Fibroblast of skin of left quadriceps (primary cell): ENCODE results near the gene LEF1.
"Not testable (repeated sequence)": the region's sequence is repeated elsewhere in the genome, so short reads cannot be mapped to it uniquely, and the experiment has no call there.

Experiments
- DNase-seq, 2 experiments: peaks; one replicate each; pipeline ENCODE4 v3.0.0-alpha.2; 2013; ENCODE audit warnings: low read depth in 2 of 2

LEF1 gene

DNA sequence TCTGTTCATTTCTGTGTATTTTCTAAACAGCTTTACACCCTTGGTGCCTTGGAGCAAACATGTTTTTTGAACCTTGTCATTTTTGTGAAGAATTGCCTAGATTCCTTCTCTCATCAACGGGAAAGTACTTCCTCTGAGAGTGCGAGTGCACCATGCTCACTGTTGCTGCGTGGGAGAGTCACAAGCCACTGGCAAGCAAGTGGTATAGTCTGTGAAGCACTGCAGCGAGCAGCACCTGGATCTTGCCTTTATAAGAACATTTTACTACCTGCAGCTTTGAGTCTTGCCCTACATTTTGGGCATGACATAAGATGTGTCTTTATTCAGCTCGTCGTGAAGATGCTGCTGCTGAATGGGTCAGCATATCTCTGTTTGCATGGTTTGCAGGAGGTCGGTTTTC lies 134.2 kb downstream of the LEF1 start:
- no peak for DNase-seq

GRCh38 chr4:108033348-108033747 lies 135.4 kb downstream of the LEF1 start:
- DNase-seq: no peak

- DNase-seq: no peak
Measured at GRCh38 chr4:108031427-108032083, 137.2 kb downstream of the LEF1 start.

DNA sequence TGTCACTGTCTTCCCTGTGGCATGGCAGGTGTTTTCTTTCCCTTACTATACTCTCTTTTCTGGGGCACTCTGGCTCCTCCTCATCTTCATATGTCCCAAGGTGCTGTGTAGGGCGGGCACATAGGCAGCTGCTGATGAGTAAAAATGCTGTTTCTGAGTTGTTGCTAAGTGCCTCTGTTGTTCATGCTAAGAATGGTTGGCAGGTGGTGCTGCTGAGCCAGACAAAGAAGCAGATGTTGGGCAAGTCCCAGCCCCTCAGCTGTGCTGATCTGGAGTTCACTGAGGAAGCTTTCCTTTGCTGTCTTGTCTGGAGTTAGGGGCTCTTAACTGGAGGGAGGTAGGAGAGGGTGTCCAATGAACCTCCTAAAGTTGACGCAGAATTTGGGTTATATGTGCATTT lies 138.4 kb downstream of the LEF1 start:
- DNase-seq: no peak

GRCh38 chr4:108029731-108030130 lies 139.0 kb downstream of the LEF1 start:
- DNase-seq: no peak

DNA sequence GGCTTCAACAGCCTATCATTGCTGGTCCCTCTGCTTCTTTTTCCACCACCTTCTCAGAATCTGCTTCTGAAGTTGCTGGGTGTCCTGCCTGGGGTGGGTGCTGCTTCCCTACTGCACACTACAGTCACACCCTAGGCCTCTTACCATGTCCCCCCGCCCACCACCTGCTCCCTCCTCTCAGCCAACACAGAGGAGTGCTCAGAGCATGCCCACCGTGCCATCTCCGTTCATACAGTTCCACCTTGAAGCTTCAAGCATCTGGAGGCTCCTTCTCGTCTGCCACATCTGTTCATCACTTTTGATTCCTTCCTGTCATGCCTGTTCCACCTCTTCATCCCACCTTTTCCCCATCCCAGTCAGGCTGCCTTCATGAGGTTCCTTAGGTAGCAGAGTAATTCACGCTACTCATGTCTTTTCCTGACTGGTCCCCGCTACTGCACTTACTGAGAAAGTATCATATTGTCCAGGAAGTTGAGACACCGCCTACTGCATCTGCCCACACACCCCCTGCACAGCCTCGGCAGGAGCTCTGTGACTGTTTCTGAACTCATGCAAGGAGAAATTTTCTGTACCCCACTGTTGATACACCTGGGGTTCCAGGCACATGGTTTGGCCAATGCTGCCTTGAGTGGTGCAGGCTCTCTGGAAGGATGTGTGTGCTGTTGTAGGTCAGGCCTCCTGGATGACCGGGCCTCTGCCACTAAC lies 139.6 kb downstream of the LEF1 start:
- no peak for DNase-seq

GRCh38 chr4:108024878-108025165 lies 143.9 kb downstream of the LEF1 start:
- no peak for DNase-seq

GRCh38 chr4:108024085-108024877 lies 144.5 kb downstream of the LEF1 start:
- DNase-seq: no peak

DNA sequence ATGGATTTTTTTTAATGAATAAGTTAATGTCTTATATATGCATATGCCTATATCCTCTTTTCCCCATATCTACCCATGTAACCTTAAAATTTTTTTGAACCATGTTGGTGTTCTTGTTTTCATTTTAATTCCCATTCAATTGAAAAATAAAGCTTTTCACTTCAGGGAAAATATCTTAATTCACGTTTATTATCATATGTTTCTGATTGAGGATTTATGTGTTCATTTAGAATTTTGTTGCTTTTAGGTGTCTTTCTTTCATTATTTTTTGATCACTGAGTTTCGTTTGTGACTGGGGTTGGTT lies 149.9 kb downstream of the LEF1 start:
- no peak for DNase-seq

- DNase-seq: peak; percentile 53
Measured at GRCh38 chr4:108018040-108018883, 150.5 kb downstream of the LEF1 start.

- no peak for DNase-seq
Measured at GRCh38 chr4:108013955-108014354, 154.8 kb downstream of the LEF1 start.

DNA sequence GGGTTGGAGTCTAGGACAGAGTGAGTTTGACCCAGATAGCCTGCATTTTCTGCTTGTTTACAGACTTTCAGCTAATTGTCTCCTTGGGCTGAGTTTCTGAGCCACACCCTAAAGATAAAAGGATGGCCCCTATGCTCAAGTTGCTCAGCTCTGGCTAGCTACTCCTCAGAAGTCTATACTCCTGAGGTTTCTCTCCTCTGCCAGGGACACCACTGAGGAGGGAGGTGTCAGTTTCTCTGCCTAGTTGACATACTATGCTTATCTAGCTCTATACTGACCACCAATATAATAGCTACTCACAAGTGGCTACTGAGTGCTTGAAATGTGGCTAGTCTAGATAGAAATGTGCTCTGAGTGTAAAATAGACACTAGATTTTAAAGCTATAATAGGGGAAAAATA lies 155.4 kb downstream of the LEF1 start:
- DNase-seq: no peak

GRCh38 chr4:108012382-108012781 lies 156.3 kb downstream of the LEF1 start:
- DNase-seq: not testable (repeated sequence)

- DNase-seq: peak; percentile 56
Measured at GRCh38 chr4:108010167-108010566, 158.6 kb downstream of the LEF1 start.

- no peak for DNase-seq
Measured at GRCh38 chr4:108008721-108009120, 160.0 kb downstream of the LEF1 start.

- DNase-seq: no peak
Measured at GRCh38 chr4:108007984-108008383, 160.7 kb downstream of the LEF1 start.

DNA sequence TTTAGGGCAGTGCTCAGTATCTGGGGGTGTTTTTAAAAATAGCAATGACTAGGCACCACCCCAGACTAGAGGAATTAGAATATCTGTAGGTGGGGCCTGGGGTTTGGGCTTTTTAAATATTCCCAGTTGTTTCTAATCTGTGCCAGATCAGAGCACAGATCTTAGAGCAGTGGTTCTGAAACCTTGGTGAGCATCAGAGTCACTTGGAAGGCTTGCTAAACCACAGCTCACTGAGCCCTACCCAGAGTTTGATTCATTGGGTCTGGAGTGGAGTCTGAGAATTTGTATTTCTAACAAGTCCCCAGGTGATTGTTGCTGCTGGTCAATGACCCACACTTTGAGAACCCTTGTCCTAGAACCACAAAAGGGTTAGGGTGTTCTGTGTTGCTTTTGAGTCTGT lies 162.4 kb downstream of the LEF1 start:
- no peak for DNase-seq

DNA sequence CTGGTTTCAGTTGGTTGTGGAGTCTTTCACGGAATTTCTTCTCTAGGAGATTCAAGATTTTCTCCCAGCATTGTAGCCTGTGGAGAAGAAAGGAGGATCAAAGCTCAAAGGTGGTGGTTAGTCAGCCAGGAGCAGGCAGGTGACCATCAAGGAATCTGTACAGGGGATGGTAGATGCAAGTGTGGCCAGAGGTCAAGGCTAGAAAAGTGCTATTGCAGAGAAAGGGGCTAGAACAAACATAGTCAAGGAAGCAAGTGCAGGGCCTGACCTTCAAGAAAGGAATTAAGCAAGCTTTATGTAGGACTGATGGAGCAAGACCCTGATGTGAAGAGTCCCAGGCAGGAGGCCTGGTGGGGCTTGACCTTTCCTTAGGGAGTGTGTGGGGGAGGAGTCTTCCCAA lies 162.9 kb downstream of the LEF1 start:
- no peak for DNase-seq

- no peak for DNase-seq
Measured at GRCh38 chr4:108004646-108005045, 164.1 kb downstream of the LEF1 start.

- DNase-seq: no peak
Measured at GRCh38 chr4:108003982-108004515, 164.7 kb downstream of the LEF1 start.

GRCh38 chr4:108001540-108002135 lies 167.1 kb downstream of the LEF1 start:
- no peak for DNase-seq
